Mesendoderm (in vitro differentiated cells): ENCODE results near the gene INSRR.
A peak's percentile ranks its signal among the peaks of the same experiment; 100 is the strongest.

Experiments
- DNase-seq: peaks from one replicate; pipeline ENCODE4 v3.0.0; 2013
- H2AK5ac ChIP-seq: 2 replicates; pipeline ENCODE4 v1.6.1; 2013; ENCODE audit warnings: low read length, inconsistent platforms
- H2BK120ac ChIP-seq: 2 replicates; pipeline ENCODE4 v1.6.1; 2013; ENCODE audit warnings: low read depth, mild to moderate bottlenecking, low read length, moderate library complexity, mixed read lengths
- H2BK15ac ChIP-seq: replicated peaks from 2 replicates; pipeline ENCODE4 v1.6.1; 2013; ENCODE audit warnings: low read depth, mild to moderate bottlenecking, moderate library complexity
- H2BK5ac ChIP-seq: 2 replicates; pipeline ENCODE4 v1.6.1; 2013; ENCODE audit warnings: low read length, inconsistent platforms
- H3K18ac ChIP-seq: 2 replicates; pipeline ENCODE4 v1.6.1; 2013; ENCODE audit warnings: mild to moderate bottlenecking, low read length, mixed read lengths
- H3K23ac ChIP-seq: one replicate; pipeline ENCODE4 v1.6.1; 2013; ENCODE audit warnings: low read length
- H3K27ac ChIP-seq: 2 replicates; pipeline ENCODE4 v1.5.1; 2013; ENCODE audit warnings: low read depth, mild to moderate bottlenecking, inconsistent platforms, low read length, moderate library complexity
- H3K27me3 ChIP-seq: 2 replicates; pipeline ENCODE4 v1.6.1; 2013; ENCODE audit warnings: low read length, control low read depth, mild to moderate bottlenecking, inconsistent platforms; ENCODE audit not compliant: insufficient read depth, poor library complexity
- H3K36me3 ChIP-seq: 2 replicates; pipeline ENCODE4 v1.6.1; 2013; ENCODE audit warnings: low read length, inconsistent platforms; ENCODE audit not compliant: control insufficient read depth, insufficient read depth
- H3K4ac ChIP-seq: one replicate; pipeline ENCODE4 v1.6.1; 2013; ENCODE audit warnings: low read depth, mild to moderate bottlenecking, low read length, moderate library complexity
- H3K4me1 ChIP-seq: 2 replicates; pipeline ENCODE4 v1.6.1; 2013; ENCODE audit warnings: low read depth, low read length, inconsistent platforms; ENCODE audit not compliant: control insufficient read depth
- H3K4me2 ChIP-seq: 2 replicates; pipeline ENCODE4 v1.6.1; 2013; ENCODE audit warnings: low read length
- H3K4me3 ChIP-seq: 2 replicates; pipeline ENCODE4 v1.5.1; 2013; ENCODE audit warnings: mild to moderate bottlenecking, low read length
- H3K56ac ChIP-seq: one replicate; pipeline ENCODE4 v1.6.1; 2013; ENCODE audit warnings: low read length
- H3K79me1 ChIP-seq: 2 replicates; pipeline ENCODE4 v1.6.1; 2013; ENCODE audit warnings: low read length, inconsistent platforms
- H3K79me2 ChIP-seq: 2 replicates; pipeline ENCODE4 v1.6.1; 2013; ENCODE audit warnings: mild to moderate bottlenecking, low read length; ENCODE audit not compliant: control insufficient read depth, insufficient read depth
- H3K9ac ChIP-seq: 2 replicates; pipeline ENCODE4 v1.6.1; 2013; ENCODE audit warnings: low read length, inconsistent platforms
- H4K5ac ChIP-seq: one replicate; pipeline ENCODE4 v1.6.1; 2013; ENCODE audit warnings: low read length
- H4K8ac ChIP-seq: one replicate; pipeline ENCODE4 v1.6.1; 2013; ENCODE audit warnings: low read depth, mild to moderate bottlenecking, control low read depth, low read length, moderate library complexity
- WGBS: extraction: QIAGEN DNeasy Blood & Tissue Kit; methylation state at CpG from one replicate; pipeline ENCODE4 v1.1.7; 2013; ENCODE audit warnings: low lambda C conversion rate, missing lambda C conversion rate; ENCODE audit not compliant: insufficient coverage; ENCODE audit errors: extremely low coverage; 5-methylcytosine and 5-hydroxymethylcytosine counted together

Gene INSRR

DNA sequence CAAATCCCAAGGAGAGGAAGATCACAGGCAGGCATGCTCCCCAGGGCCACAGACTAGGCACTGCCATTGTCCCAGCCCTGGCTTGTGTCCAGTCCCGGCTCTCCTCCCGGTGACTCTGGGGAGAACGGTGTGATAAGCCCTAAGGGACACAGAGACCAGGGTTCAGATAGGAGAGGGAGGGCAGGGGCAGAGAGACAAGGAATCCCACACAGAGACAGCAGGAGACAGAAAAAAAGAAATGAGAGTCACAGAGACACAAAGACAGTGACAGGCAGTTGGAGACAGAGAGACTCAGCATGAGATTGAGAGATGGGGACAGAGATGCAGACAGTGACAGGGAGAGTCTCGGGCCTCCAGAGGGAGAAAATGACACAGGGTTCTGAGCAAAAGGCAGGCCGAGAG is 361 bp downstream of the INSRR start:
- H4K5ac ChIP-seq = no peak overlapping the region
- WGBS = no CpG with 5 or more reads among the region's 5 CpGs
- H3K36me3 ChIP-seq = no peaks in the 10 kb centered on the region
- no peak overlapping the region for H3K27ac ChIP-seq
- H3K4me3 ChIP-seq = no peak overlapping the region
- peak overlapping the region; percentile 35 for H3K56ac ChIP-seq
- no peaks in the 10 kb centered on the region for H3K79me2 ChIP-seq
- H3K4me2 ChIP-seq = peak overlapping the region; percentile 20
- peak overlapping the region; percentile 33 for H3K9ac ChIP-seq
- no peak overlapping the region for H3K23ac ChIP-seq
- H2BK5ac ChIP-seq = no peak overlapping the region
- peaks cover 31% of the 10 kb centered on the region for H3K27me3 ChIP-seq
- DNase-seq = peak; percentile 60
- H2AK5ac ChIP-seq = no peak overlapping the region
- H3K4me1 ChIP-seq = peaks cover 6% of the 10 kb centered on the region
- no peak overlapping the region for H3K18ac ChIP-seq
- H3K4ac ChIP-seq = no peak overlapping the region
- H4K8ac ChIP-seq = no peak overlapping the region
- no peaks in the 10 kb centered on the region for H3K79me1 ChIP-seq
- no peak overlapping the region for H2BK15ac ChIP-seq
- no peak overlapping the region for H2BK120ac ChIP-seq

DNA sequence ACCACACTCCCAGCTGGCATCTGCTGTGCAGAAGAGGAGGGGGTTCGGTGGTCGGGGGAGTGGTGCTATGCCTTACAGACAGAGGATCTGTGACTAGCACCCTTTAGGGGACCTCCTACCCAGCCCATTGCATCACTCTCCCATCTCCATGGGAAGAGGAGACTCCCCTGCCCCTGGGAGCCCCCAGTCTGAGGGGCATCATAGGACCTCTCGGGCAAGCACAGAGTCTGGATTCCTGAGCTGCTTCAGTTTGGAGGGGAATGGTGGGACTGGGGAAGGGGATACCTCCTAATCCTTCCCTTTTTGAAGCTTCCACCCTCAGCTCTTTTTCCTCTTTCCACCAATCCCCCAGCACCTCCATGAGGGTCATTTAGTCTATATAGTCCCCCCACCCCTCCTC is 1.4 kb downstream of the INSRR start:
- H2AK5ac ChIP-seq = no peak overlapping the region
- H3K27ac ChIP-seq = no peak overlapping the region
- H4K8ac ChIP-seq = no peak overlapping the region
- no peak overlapping the region for H3K4me2 ChIP-seq
- H4K5ac ChIP-seq = no peak overlapping the region
- no peak overlapping the region for H3K18ac ChIP-seq
- no peak overlapping the region for H3K4ac ChIP-seq
- H2BK15ac ChIP-seq = no peak overlapping the region
- peaks cover 2% of the 10 kb centered on the region for H3K4me1 ChIP-seq
- no peaks in the 10 kb centered on the region for H3K79me1 ChIP-seq
- peaks cover 31% of the 10 kb centered on the region for H3K27me3 ChIP-seq
- no peaks in the 10 kb centered on the region for H3K36me3 ChIP-seq
- no peak overlapping the region for H3K23ac ChIP-seq
- WGBS = no CpG with 5 or more reads among the region's 3 CpGs
- DNase-seq = no peak
- no peak overlapping the region for H2BK120ac ChIP-seq
- no peak overlapping the region for H2BK5ac ChIP-seq
- H3K56ac ChIP-seq = no peak overlapping the region
- H3K9ac ChIP-seq = no peak overlapping the region
- H3K4me3 ChIP-seq = no peak overlapping the region
- H3K79me2 ChIP-seq = no peaks in the 10 kb centered on the region

DNA sequence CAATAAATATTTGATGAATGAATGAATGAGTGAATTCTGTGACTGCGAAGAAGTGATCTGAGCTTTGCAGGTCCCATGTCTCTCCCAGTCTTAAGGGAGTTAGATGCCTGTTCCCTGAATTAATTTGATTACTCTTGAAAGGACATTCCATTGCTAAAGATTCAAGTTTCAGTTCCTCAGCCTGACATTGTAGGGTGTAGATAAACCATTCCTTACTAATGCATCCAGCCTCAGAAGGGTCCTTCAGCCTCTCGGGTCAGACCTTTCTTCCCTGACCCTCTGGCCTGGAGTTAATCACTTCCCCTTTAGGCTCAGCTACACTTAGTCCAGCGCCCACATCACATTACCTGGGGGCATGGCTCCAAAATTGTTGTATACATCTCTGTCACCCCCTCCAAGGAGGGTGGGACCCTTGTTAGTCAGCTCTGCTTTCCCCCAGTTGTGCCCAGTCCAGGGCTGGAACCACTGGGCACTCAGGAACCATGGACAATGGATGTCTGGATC is 2.6 kb downstream of the INSRR start:
- H4K8ac ChIP-seq = no peak overlapping the region
- H3K18ac ChIP-seq = no peak overlapping the region
- H3K4me2 ChIP-seq = no peak overlapping the region
- H2AK5ac ChIP-seq = no peak overlapping the region
- no peak overlapping the region for H2BK15ac ChIP-seq
- peaks cover 2% of the 10 kb centered on the region for H3K4me1 ChIP-seq
- no peak overlapping the region for H3K23ac ChIP-seq
- no peak overlapping the region for H2BK120ac ChIP-seq
- no peaks in the 10 kb centered on the region for H3K79me1 ChIP-seq
- DNase-seq = no peak
- H4K5ac ChIP-seq = no peak overlapping the region
- H2BK5ac ChIP-seq = no peak overlapping the region
- H3K4me3 ChIP-seq = no peak overlapping the region
- no peak overlapping the region for H3K4ac ChIP-seq
- no peak overlapping the region for H3K56ac ChIP-seq
- no peaks in the 10 kb centered on the region for H3K36me3 ChIP-seq
- no peak overlapping the region for H3K27ac ChIP-seq
- peaks cover 22% of the 10 kb centered on the region for H3K27me3 ChIP-seq
- H3K79me2 ChIP-seq = no peaks in the 10 kb centered on the region
- no CpG with 5 or more reads among the region's 3 CpGs for WGBS
- no peak overlapping the region for H3K9ac ChIP-seq

DNA sequence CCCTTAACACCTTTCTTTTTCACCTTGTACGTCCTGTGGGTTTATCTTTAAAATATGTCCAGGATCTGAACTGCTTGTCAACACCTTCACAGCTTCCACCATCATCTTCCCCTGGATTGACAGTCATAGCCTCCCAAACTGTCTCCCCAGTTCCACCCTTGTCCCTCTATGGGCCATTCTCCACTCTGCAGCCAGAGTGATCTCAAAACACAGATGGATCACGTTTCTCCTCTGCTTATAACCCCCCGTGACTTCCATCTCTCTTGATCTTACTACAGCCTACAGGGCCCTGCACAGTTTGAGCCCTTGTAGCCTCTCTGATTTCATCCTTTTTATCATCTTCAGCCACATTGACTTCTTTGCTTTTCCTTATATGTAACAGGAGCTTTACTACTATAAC is 4.3 kb downstream of the INSRR start:
- Histone ChIP-seq H3K56ac (no peak overlapping the region), H4K5ac (no peak overlapping the region), H2BK120ac (no peak overlapping the region), H3K79me2 (no peaks in the 10 kb centered on the region), H3K79me1 (no peaks in the 10 kb centered on the region), H3K4me1 (peaks cover 2% of the 10 kb centered on the region), H2AK5ac (no peak overlapping the region), H3K4me2 (no peak overlapping the region), H3K27me3 (peaks cover 15% of the 10 kb centered on the region), H3K9ac (no peak overlapping the region), H3K23ac (no peak overlapping the region), H3K4me3 (no peak overlapping the region), H3K36me3 (no peaks in the 10 kb centered on the region), H3K18ac (no peak overlapping the region), H4K8ac (no peak overlapping the region), H2BK5ac (no peak overlapping the region), H3K4ac (no peak overlapping the region), H3K27ac (no peak overlapping the region), H2BK15ac (no peak overlapping the region)
- WGBS = no CpG with 5 or more reads among the region's 3 CpGs
- DNase-seq = no peak

DNA sequence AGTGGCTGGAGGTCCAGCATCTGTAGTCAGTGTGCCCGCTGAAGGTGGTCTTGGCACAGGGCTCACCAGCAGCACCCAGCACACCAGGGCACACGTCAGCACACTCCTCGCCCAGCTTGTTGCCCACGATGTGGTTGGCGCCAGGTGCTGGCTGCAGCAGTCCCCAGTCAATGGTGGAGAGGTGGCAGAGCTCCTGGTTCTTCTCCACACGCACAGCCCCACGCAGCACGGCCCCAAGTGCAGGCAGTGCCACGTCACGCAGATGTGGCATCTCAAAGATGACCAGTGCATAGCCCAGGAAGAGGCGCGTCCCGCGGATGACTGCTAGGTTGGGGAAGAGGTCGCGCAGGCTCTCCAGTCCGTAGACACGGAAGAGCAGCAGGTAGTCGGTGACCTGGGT is 5.2 kb downstream of the INSRR start:
- DNase-seq = no peak
- Histone ChIP-seq H3K9ac (no peak overlapping the region), H3K27me3 (peaks cover 20% of the 10 kb centered on the region), H3K4me1 (peaks cover 2% of the 10 kb centered on the region), H4K5ac (no peak overlapping the region), H3K4me2 (no peak overlapping the region), H3K4ac (no peak overlapping the region), H3K23ac (no peak overlapping the region), H3K4me3 (no peak overlapping the region), H3K79me2 (no peaks in the 10 kb centered on the region), H2BK15ac (no peak overlapping the region), H3K56ac (no peak overlapping the region), H2AK5ac (no peak overlapping the region), H2BK5ac (no peak overlapping the region), H3K79me1 (no peaks in the 10 kb centered on the region), H4K8ac (no peak overlapping the region), H3K18ac (no peak overlapping the region), H3K27ac (no peak overlapping the region), H2BK120ac (no peak overlapping the region), H3K36me3 (no peaks in the 10 kb centered on the region)
- WGBS = no CpG with 5 or more reads among the region's 19 CpGs

DNA sequence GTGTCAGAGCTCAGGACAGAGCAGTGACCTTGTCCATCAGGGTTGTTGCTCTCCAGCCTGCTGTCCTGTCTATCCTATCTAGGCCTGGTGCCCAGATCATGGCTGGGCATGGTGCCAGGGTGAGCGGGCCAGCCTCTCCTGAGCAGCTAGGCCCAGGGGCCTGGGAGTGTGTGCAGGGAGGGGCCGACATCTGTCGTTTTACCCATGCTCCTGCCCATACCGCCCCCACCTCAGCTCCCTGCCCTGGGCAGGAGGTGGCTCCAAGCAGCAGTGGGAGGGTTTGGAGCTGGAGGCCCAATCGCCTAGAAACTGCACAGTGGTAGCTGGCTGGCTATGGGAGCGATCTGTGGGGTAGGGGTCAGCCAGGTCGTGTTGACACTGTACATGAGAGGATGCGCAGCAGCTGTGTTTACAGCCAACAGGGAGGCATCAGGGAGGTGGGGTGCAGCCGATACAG is 6.5 kb downstream of the INSRR start:
- Histone ChIP-seq H3K4me3 (no peak overlapping the region), H3K79me1 (no peaks in the 10 kb centered on the region), H3K9ac (no peak overlapping the region), H3K4me2 (no peak overlapping the region), H3K4me1 (no peaks in the 10 kb centered on the region), H3K27ac (no peak overlapping the region), H4K8ac (no peak overlapping the region), H4K5ac (no peak overlapping the region), H3K27me3 (peaks cover 18% of the 10 kb centered on the region), H2AK5ac (no peak overlapping the region), H3K56ac (no peak overlapping the region), H3K4ac (no peak overlapping the region), H2BK120ac (no peak overlapping the region), H3K36me3 (no peaks in the 10 kb centered on the region), H3K23ac (no peak overlapping the region), H3K79me2 (no peaks in the 10 kb centered on the region), H3K18ac (no peak overlapping the region), H2BK5ac (no peak overlapping the region), H2BK15ac (no peak overlapping the region)
- no peak for DNase-seq
- no CpG with 5 or more reads among the region's 9 CpGs for WGBS
